Smooth muscle cell of the umbilical artery (primary cell): ENCODE measurements around the gene TADA2A. TPM values are rescaled to one million over a fixed set of nuclear protein-coding genes. Genes with fewer than 3 reads are reported as not detected.

Experiments used
- total RNA-seq: library from RNA; depleted of rRNA; stranded (reverse); fragments of >200 nt; gene quantifications from 2 replicates; pipeline ENCODE4 v1.2.3, GENCODE V29; 2014

The TADA2A gene
- total RNA-seq: 17.9 and 19.0 TPM in 2 replicates

GRCh38 chr17:37406635-37407461, at the start of gene TADA2A, which contains the start of gene ACACA:
Gene TADA2A (plus strand): TSS chr17:37406886. CDS start chr17:37411366, 4,480 bp downstream.
Gene ACACA (minus strand): TSS chr17:37406836. CDS start chr17:37406299, 537 bp downstream.

GRCh38 chr17:37375706-37376105, 31.0 kb upstream of the TADA2A start, which contains the start of gene C17orf78:
Gene C17orf78 (plus strand): TSS chr17:37375985. CDS start chr17:37376093, 108 bp downstream.

GRCh38 chr17:37489197-37490001, 82.7 kb downstream of the TADA2A start, which contains the start of gene DUSP14:
Gene DUSP14 (plus strand): TSS chr17:37489891. CDS start chr17:37512273, 22,382 bp downstream.

Other genes starting within 250 kb of the TADA2A start
- gene C17orf78, start 30.9 kb upstream of the TADA2A start, total RNA-seq: not detected in 2 replicates
- gene ACACA, start 50 bp upstream of the TADA2A start, total RNA-seq: 58.8 and 104 TPM in 2 replicates
- 43.9 and 46.1 TPM in 2 replicates for gene DUSP14, start 83.0 kb downstream of the TADA2A start, total RNA-seq
- gene SYNRG, start 202.5 kb downstream of the TADA2A start, total RNA-seq: 17.5 and 28.1 TPM in 2 replicates
- gene DDX52, start 236.6 kb downstream of the TADA2A start, total RNA-seq: 18.7 and 25.4 TPM in 2 replicates